NCI-H345 treated with DMSO at 0.1 percent for 48 hours (cell line): ENCODE results near the gene IFT43.

ENCODE experiments used
- DNase-seq: peaks from one replicate; lab custom pipeline; 2025; ENCODE audit not compliant: unreplicated experiment; lab: John Stamatoyannopoulos, UW

IFT43 gene

GRCh38 chr14:75985618-75986438, at the start of gene IFT43:
Gene IFT43, plus strand, starts transcription at chr14:75985763. Its CDS starts 24 bp downstream, at chr14:75985787.
- DNase-seq = peak; percentile 75

- DNase-seq = no peak
Observed at GRCh38 chr14:75939200-75939599, 46.4 kb upstream of the IFT43 start.

- no peak for DNase-seq
Observed at GRCh38 chr14:75941030-75941429, 44.5 kb upstream of the IFT43 start.

DNA sequence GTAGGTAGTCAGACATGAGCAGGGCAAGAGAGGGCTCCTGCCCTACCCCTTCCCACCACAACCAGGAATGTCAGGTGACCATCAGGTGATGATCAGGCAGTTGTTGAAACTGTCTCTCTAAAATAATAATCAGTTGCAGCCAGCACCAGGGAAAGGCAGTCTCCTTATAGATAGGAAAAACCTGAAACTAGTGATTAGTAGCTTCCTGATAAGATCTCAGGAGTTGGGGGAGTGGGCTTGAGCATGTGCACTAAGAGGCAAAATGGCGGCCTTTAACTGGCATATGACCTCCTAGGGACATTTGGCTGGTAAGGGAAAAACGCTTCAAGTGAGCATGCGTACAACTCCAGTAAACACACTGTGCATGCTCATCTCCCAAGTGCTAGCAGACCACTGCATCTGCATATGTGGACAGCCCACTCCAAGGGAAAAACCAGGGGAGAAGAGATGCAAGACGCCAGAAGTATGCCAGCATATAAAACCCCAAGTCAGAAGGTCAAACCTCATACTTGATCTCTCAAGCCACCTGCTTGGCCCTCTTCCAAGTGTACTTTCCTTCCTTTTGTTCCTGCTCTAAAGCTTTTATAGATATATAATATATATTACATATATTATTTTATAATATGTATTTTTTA, 40.8 kb upstream of the IFT43 start:
- DNase-seq = no peak

- DNase-seq = no peak
Observed at GRCh38 chr14:75946785-75947184, 38.8 kb upstream of the IFT43 start.

DNA sequence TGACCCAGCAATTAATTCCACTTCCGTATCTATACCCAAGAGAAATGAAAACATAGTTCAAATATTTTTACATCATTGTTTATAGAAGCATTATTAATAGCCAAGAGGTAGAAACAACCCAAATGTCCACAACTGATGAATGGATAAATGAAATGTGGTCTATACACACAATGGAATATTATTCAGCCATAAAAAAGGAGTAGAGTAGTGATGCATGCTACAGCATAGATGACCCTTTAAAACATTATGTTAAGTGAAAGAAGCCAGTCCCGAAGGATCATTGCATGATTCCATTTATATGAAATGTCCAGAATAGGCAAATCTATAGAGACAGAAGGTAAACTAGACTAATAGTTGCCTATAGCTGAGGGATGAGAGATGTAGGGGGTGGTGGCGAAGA, 33.1 kb upstream of the IFT43 start:
- no peak for DNase-seq

- DNase-seq = no peak
Observed at GRCh38 chr14:75959031-75959430, 26.5 kb upstream of the IFT43 start.

- no peak for DNase-seq
Observed at GRCh38 chr14:75960231-75960630, 25.3 kb upstream of the IFT43 start.

DNA sequence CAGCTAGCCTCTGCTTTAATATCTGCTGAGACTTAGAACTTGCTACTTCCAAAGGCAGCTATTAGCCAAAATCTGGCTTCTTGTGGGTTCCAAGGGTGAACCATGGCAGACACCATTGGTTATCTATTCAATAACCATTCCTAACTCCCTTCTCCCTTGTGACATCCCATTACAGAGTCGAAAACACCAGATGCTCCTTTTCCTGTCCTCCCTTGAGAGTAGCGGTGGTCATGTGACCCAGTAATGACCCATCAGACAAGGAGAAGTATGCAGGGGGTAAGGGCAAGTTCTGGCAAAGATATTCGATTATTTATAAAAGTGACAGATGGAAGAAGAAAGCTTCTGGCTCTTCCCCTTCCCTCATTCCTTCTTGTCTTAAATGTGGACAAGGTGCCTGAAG, 23.9 kb upstream of the IFT43 start:
- DNase-seq = no peak

GRCh38 chr14:75967866-75968265, 17.7 kb upstream of the IFT43 start:
- DNase-seq = no peak

DNA sequence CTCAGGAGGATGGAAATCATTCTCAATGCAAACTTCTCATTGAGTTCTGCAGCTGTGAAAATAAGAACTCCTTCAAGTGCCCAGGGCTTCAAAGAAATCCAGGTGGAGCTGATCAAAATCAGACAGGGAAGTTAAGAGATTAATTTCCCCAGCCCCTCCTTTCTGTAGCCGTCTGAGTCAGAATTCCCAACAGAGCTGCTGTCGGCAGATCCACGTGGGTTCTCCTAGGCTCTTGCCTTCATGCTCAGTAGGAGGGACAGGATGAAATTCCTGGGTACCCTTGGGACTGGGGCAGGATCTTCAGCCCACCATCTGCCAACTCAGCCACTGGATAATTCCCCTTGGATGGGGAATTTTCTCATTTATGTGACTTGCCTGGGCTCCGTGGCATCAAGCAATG, 17.1 kb upstream of the IFT43 start:
- no peak for DNase-seq

DNA sequence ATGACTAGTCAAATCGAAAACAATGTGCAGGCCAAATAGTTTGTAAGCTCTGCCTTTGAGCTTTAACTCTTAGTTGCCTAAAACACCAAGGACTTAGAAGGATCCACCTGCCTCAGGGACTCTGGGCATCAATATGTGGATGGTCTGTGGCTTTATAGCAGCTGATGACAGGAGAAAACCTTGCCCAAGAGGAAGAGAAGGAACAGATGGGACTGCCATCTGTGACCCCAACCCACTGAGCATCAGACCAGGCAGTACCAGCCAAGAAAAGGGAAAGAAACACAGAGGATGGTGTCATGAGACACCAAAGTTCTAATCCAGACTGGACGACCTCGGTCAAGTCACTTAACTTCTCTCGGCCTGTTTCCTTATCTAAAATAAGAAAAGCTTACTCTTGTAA, 16.4 kb upstream of the IFT43 start:
- DNase-seq = no peak

- no peak for DNase-seq
Observed at GRCh38 chr14:75969891-75970290, 15.7 kb upstream of the IFT43 start.

- DNase-seq = no peak
Observed at GRCh38 chr14:75970989-75971388, 14.6 kb upstream of the IFT43 start.

GRCh38 chr14:75971509-75971908, 14.1 kb upstream of the IFT43 start:
- DNase-seq = no peak

- no peak for DNase-seq
Observed at GRCh38 chr14:75972801-75973421, 12.7 kb upstream of the IFT43 start.

DNA sequence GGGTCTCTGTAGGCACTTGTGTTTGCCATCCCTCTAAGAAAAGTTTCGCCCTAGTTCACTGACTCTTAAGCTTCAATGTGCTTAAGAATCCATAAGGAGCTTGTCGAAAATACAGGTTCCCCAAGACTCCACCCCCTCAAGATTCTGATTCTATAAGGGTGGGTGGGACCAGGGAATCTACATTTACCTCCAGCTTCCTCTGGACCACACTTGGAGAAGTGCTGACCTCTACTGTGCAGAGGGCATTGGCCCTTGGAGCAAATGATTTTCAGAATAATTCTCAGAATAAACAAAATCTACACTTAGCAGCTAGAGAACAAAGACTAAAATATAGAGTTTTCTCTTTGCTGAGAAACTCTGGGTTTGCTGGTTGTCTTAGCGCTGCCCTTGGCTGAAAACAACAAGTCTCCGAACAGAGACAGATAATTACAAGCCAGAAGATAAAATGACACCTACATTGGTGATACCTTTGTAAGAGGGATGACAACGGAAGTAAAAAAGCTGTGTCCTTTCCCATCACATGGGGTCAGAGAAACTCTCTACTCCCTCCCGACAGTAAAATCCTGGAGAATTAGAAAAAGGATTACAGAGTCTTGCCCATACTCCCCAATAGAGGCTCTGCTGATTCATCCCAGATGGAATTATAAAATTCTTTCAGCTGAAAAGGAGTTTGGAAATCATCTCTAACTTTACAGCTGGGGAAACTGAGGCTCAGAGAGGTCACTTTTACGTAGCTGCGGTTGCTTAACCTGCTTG, 8.6 kb upstream of the IFT43 start:
- no peak for DNase-seq

- DNase-seq = no peak
Observed at GRCh38 chr14:75977582-75977943, 8.0 kb upstream of the IFT43 start.

GRCh38 chr14:75978249-75978731, 7.3 kb upstream of the IFT43 start:
- no peak for DNase-seq

GRCh38 chr14:75979071-75979571, 6.4 kb upstream of the IFT43 start:
- no peak for DNase-seq
